Vagina (tissue), 2 donors: ENCODE measurements around the gene EYS.

ENCODE experiments used
- CTCF ChIP-seq, 3 experiments: fragments of 450-650 bp in 2 of 3; fragments of 200-600 bp in 1 of 3; sonication (generic) in 1 of 3; IDR thresholded peaks; one replicate each; pipeline ENCODE4 v1.5.1; 2017 to 2019; ENCODE audit warnings: antibody characterized with exemption in 3 of 3, mild to moderate bottlenecking in 2 of 3, moderate library complexity in 2 of 3
- POLR2A ChIP-seq, 2 donors: fragments of 450-650 bp; IDR thresholded peaks; one replicate each; pipeline ENCODE4 v1.6.1; 2017; ENCODE audit warnings: antibody characterized with exemption in 2 of 2, mild to moderate bottlenecking in 2 of 2, moderate library complexity in 2 of 2

- TF ChIP-seq CTCF (IDR thresholded peaks at IDR 0.05) (no peak), POLR2A (IDR thresholded peaks at IDR 0.05) (no peak)
Measured at GRCh38 chr6:63689421-63689820, 2017.6 kb downstream of the EYS start.
